Upper lobe of left lung (tissue), 6 donors: Measurements from ENCODE around the gene BCAS1. TPM values are rescaled to one million over a fixed set of nuclear protein-coding genes. Genes with fewer than 3 reads are reported as not detected.

Experiments used
- ATAC-seq, 2 donors: fragments of 200-7000 bp; cut with Tn5 transposase; one replicate each; pipeline ENCODE4 v1.9.1; 2022; ENCODE audit warnings: mild to moderate bottlenecking in 2 of 2, moderate library complexity in 2 of 2; ENCODE audit not compliant: low FRiP score in 2 of 2
- DNase-seq, 2 donors: peaks; one replicate each; pipeline ENCODE4 v3.0.0-alpha.2; 2019 to 2020
- H3K27ac ChIP-seq, 4 donors: fragments of 200-600 bp; sonication (generic); one replicate each; pipeline ENCODE4 v1.5.1; 2016 to 2019
- H3K27me3 ChIP-seq, 4 donors: fragments of 200-600 bp; sonication (generic); one replicate each; pipeline ENCODE4 v1.5.1; 2017 to 2019
- H3K36me3 ChIP-seq, 4 donors: fragments of 200-600 bp; sonication (generic); one replicate each; pipeline ENCODE4 v1.5.1; 2016 to 2019
- H3K4me1 ChIP-seq, 4 donors: fragments of 200-600 bp; sonication (generic); one replicate each; pipeline ENCODE4 v1.5.1; 2018 to 2019
- H3K4me3 ChIP-seq, 4 donors: fragments of 200-600 bp; sonication (generic); one replicate each; pipeline ENCODE4 v1.5.1; 2017 to 2019; ENCODE audit warnings: mild to moderate bottlenecking in 2 of 4, moderate library complexity in 1 of 4
- H3K9me3 ChIP-seq, 4 donors: fragments of 200-600 bp; sonication (generic); one replicate each; pipeline ENCODE4 v1.5.1; 2018 to 2019
- CTCF ChIP-seq, 6 experiments: fragments of 450-650 bp in 4 of 6; fragments of 200-600 bp in 2 of 6; sonication (generic) in 2 of 6; IDR thresholded peaks; one replicate each; pipeline ENCODE4 v1.5.1; 2016 to 2019; ENCODE audit warnings: antibody characterized with exemption in 6 of 6
- EP300 ChIP-seq, 4 donors: sonication (generic); formaldehyde crosslinking; IDR thresholded peaks; one replicate each; pipeline ENCODE4 v1.5.1; 2017; ENCODE audit warnings: antibody characterized with exemption in 4 of 4, control low read depth in 2 of 4
- POLR2A ChIP-seq, 4 donors: fragments of 450-650 bp; IDR thresholded peaks; one replicate each; pipeline ENCODE4 v1.5.1; 2016 to 2017; ENCODE audit warnings: antibody characterized with exemption in 4 of 4, mild to moderate bottlenecking in 2 of 4
- POLR2AphosphoS5 ChIP-seq, 2 donors: sonication (generic); formaldehyde crosslinking; IDR thresholded peaks; one replicate each; pipeline ENCODE4 v1.5.1; 2017; ENCODE audit warnings: antibody characterized with exemption in 2 of 2
- WGBS, 2 donors: methylation state at CpG; one replicate each; pipeline ENCODE4 v1.1.5; 2017 to 2018; 5-methylcytosine and 5-hydroxymethylcytosine counted together
- total RNA-seq, 6 donors: library from RNA; depleted of rRNA in 4 of 6; stranded (reverse); fragments of >200 nt in 4 of 6; gene quantifications; one replicate each; pipeline versions ENCODE4 v1.1.0 to v1.2.1, GENCODE V29; 2016 to 2021
- donor health status: DM: no; HTN: no; CAD: no; lungs with moderate emphysema.
- donor health status: DM: no; HTN: yes; CAD: no; lungs with severe emphysema.

Gene BCAS1
- total RNA-seq, 6 donors from 2014 or later = 0.74 to 11.2 (median 1.3) TPM

DNA sequence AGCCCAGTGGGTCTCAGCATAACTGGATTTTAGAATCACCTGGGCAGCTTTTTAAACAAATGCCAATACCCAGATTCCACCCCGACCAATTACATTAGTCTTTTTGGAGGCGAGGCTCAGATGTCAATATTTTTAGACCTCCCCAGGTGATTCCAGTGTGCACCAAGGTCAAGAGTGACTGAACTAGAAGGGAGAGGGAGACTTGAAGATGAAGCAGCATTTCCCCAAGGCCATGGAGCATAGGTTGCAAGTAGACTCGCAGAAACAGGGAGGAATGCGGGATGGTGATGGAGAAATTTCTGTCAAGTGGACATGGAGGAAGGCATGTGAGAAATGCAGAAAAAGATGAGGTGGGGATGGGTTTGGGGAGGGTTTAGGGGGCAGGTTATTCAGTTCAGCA lies 64.9 kb downstream of the BCAS1 start:
- Histone ChIP-seq H3K4me3 (no peak overlapping the region), H3K36me3 (no peaks in the 10 kb centered on the region), H3K27ac (no peak overlapping the region), H3K27me3 (no peaks in the 10 kb centered on the region), H3K9me3 (peaks cover 5 to 12% (median 9%) of the 10 kb centered on the region in 4 donors), H3K4me1 (no peaks in the 10 kb centered on the region)
- TF ChIP-seq POLR2AphosphoS5 (IDR thresholded peaks at IDR 0.05) = no peak
- no peak for TF ChIP-seq POLR2A (IDR thresholded peaks at IDR 0.05)
- TF ChIP-seq CTCF (IDR thresholded peaks at IDR 0.05) = no peak
- no peak for TF ChIP-seq EP300 (IDR thresholded peaks at IDR 0.05)
- WGBS, 2 donors = 92 to 93% methylated on average over 4 of the region's 4 CpGs
- ATAC-seq = no peak
- DNase-seq = no peak

DNA sequence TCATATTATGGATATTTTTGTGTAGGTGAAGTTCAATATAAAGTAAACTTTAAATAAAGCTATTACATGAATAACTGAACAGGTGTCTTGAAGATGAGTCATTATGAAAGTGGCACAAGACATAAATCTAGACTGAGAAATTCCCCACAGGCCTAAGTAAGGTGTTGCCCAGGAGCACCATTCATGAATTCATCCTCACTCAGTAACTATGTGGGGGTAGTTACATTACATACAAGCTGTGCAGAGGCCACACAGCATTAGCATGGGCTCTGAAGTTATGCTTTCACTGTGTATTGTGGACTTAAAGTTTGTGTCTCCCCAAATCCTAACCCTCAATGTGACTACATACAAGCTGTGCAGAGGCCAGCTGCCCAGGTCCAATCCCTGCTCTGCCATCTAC lies 65.9 kb downstream of the BCAS1 start:
- no peak for TF ChIP-seq POLR2A (IDR thresholded peaks at IDR 0.05)
- no peak for TF ChIP-seq CTCF (IDR thresholded peaks at IDR 0.05)
- DNase-seq (no peak), ATAC-seq (no peak)
- no peaks in the 10 kb centered on the region for H3K4me1 ChIP-seq
- no peaks in the 10 kb centered on the region for H3K27me3 ChIP-seq
- no peaks in the 10 kb centered on the region for H3K36me3 ChIP-seq
- no peak overlapping the region for H3K4me3 ChIP-seq
- peaks cover 5 to 12% (median 9%) of the 10 kb centered on the region in 4 donors for H3K9me3 ChIP-seq
- no peak overlapping the region for H3K27ac ChIP-seq

GRCh38 chr20:54002741-54003140 lies 67.7 kb downstream of the BCAS1 start:
- no peak for ATAC-seq
- 51 to 52% methylated on average over 3 of the region's 3 CpGs for WGBS, 2 donors

DNA sequence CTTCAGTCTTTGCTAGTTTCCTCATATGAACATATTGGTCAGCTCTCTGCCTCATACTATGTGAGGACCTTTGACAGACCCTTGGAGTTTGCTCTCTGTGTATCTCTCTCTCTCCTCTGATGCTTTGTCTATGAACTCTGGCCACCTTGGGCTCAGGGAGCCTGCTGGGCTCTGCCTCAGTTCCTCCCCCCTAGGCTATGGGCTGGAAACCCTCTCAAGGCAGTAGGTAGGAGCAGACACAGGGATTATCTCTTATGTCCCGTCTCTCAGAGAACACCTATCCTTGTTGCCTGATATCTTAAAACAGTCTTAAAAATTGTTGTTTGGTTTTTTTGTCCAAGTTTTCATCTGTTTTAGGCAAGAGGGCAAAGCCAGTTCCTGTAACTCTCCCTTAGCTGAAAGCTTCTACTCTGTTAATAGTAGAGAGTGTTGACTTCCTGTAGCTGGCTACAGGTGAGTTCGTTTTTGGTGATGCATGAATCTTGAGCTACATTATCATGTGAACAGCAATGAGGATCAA lies 68.3 kb downstream of the BCAS1 start:
- TF ChIP-seq EP300 (IDR thresholded peaks at IDR 0.05) (no peak), POLR2AphosphoS5 (IDR thresholded peaks at IDR 0.05) (no peak), CTCF (IDR thresholded peaks at IDR 0.05) (no peak), POLR2A (IDR thresholded peaks at IDR 0.05) (no peak)
- H3K4me3 ChIP-seq = no peak overlapping the region
- H3K9me3 ChIP-seq = peaks cover 5 to 12% (median 9%) of the 10 kb centered on the region in 4 donors
- DNase-seq = no peak
- H3K27ac ChIP-seq = no peak overlapping the region
- no peaks in the 10 kb centered on the region for H3K4me1 ChIP-seq
- no peak for ATAC-seq
- no peaks in the 10 kb centered on the region for H3K36me3 ChIP-seq
- no peaks in the 10 kb centered on the region for H3K27me3 ChIP-seq
- 81 to 87% methylated on average over 2 of the region's 2 CpGs for WGBS, 2 donors

More at GRCh38 chr20:54002741-54003140, 67.7 kb downstream of the BCAS1 start:
- TF ChIP-seq EP300 (IDR thresholded peaks at IDR 0.05) (no peak), POLR2AphosphoS5 (IDR thresholded peaks at IDR 0.05) (no peak), CTCF (IDR thresholded peaks at IDR 0.05) (no peak), POLR2A (IDR thresholded peaks at IDR 0.05) (no peak)
- Histone ChIP-seq H3K27me3 (no peaks in the 10 kb centered on the region), H3K4me1 (no peaks in the 10 kb centered on the region), H3K27ac (no peak overlapping the region), H3K36me3 (no peaks in the 10 kb centered on the region), H3K4me3 (no peak overlapping the region), H3K9me3 (peaks cover 5 to 12% (median 9%) of the 10 kb centered on the region in 4 donors)
- no peak for DNase-seq

GRCh38 chr20:54000914-54001313 lies 69.5 kb downstream of the BCAS1 start:
- Histone ChIP-seq H3K4me3 (no peak overlapping the region), H3K27me3 (no peaks in the 10 kb centered on the region), H3K36me3 (no peaks in the 10 kb centered on the region), H3K27ac (no peak overlapping the region), H3K9me3 (peaks cover 5 to 12% (median 9%) of the 10 kb centered on the region in 4 donors), H3K4me1 (no peaks in the 10 kb centered on the region)
- ATAC-seq = no peak
- WGBS, 2 donors = 45 to 46% methylated on average over 2 of the region's 2 CpGs
- DNase-seq = no peak
- TF ChIP-seq EP300 (IDR thresholded peaks at IDR 0.05) (no peak), POLR2A (IDR thresholded peaks at IDR 0.05) (no peak), CTCF (IDR thresholded peaks at IDR 0.05) (no peak), POLR2AphosphoS5 (IDR thresholded peaks at IDR 0.05) (no peak)
